GM19372 (cell line): ENCODE results near the gene KCNS1.

Experiments
- ATAC-seq: cut with Tn5 transposase; IDR thresholded peaks from one replicate; pipeline ENCODE4 v1.9.1; 2021; ENCODE audit warnings: mild to moderate bottlenecking, low read depth, moderate library complexity; ENCODE audit not compliant: unreplicated experiment

KCNS1 gene

GRCh38 chr20:45110301-45110700 lies 9.4 kb upstream of the KCNS1 start:
- ATAC-seq = no peak

GRCh38 chr20:45109634-45110033 lies 8.7 kb upstream of the KCNS1 start:
- no peak for ATAC-seq

- no peak for ATAC-seq
Observed at GRCh38 chr20:45105317-45105716, 4.4 kb upstream of the KCNS1 start.

GRCh38 chr20:45104786-45105185 lies 3.9 kb upstream of the KCNS1 start:
- no peak for ATAC-seq

GRCh38 chr20:45103072-45103471 lies 2.1 kb upstream of the KCNS1 start:
- ATAC-seq = no peak

GRCh38 chr20:45101333-45101850 lies 465 bp upstream of the KCNS1 start:
- no peak for ATAC-seq

- ATAC-seq = no peak
Observed at GRCh38 chr20:45098103-45098773, 2.7 kb downstream of the KCNS1 start.

- ATAC-seq = no peak
Observed at GRCh38 chr20:45097485-45098102, 3.3 kb downstream of the KCNS1 start.

- ATAC-seq = no peak
Observed at GRCh38 chr20:45096781-45097180, 4.1 kb downstream of the KCNS1 start.

GRCh38 chr20:45095805-45096238 lies 5.1 kb downstream of the KCNS1 start:
- ATAC-seq = no peak

- no peak for ATAC-seq
Observed at GRCh38 chr20:45094864-45095574, 5.9 kb downstream of the KCNS1 start.

GRCh38 chr20:45094201-45094600 lies 6.7 kb downstream of the KCNS1 start:
- no peak for ATAC-seq

- no peak for ATAC-seq
Observed at GRCh38 chr20:45092898-45093297, 8.0 kb downstream of the KCNS1 start.

GRCh38 chr20:45091366-45091765 lies 9.6 kb downstream of the KCNS1 start:
- ATAC-seq = no peak

- no peak for ATAC-seq
Observed at GRCh38 chr20:45090481-45090880, 10.4 kb downstream of the KCNS1 start.

- no peak for ATAC-seq
Observed at GRCh38 chr20:45088247-45088646, 12.7 kb downstream of the KCNS1 start.

- no peak for ATAC-seq
Observed at GRCh38 chr20:45087814-45088213, 13.1 kb downstream of the KCNS1 start.

GRCh38 chr20:45087097-45087790 lies 13.7 kb downstream of the KCNS1 start:
- no peak for ATAC-seq

- no peak for ATAC-seq
Observed at GRCh38 chr20:45085867-45086266, 15.1 kb downstream of the KCNS1 start.

- ATAC-seq = no peak
Observed at GRCh38 chr20:45085289-45085688, 15.6 kb downstream of the KCNS1 start.

- no peak for ATAC-seq
Observed at GRCh38 chr20:45083127-45083526, 17.8 kb downstream of the KCNS1 start.
